ENCODE measurements around the gene ZNF784. TPM values are rescaled to one million over a fixed set of nuclear protein-coding genes. Genes with fewer than 3 reads are reported as not detected.

ZNF784 gene
- total and polyA plus RNA-seq, 2 of the 8 experiments (the other 6 are each of a cell fraction or from before 2014, with no cell fraction given), result 6.5 to 8.0 TPM

GRCh38 chr19:55581145-55581822 lies 43.1 kb downstream of the ZNF784 start:
- no peak overlapping the region for H3K9ac ChIP-seq (replicated peaks in 1 of 4; ENCODE audit: extremely low read depth in 1 of 4, low read depth in 3 of 4, low read length in 3 of 4)
- no peak overlapping the region for H2AFZ ChIP-seq (ENCODE audit: low read length)
- no peak for TF ChIP-seq NRF1 (IDR thresholded peaks at IDR 0.05; ENCODE audit: low read depth, low read length)
- no peak for TF ChIP-seq POLR2A (IDR thresholded peaks at IDR 0.05; ENCODE audit: control extremely low read depth in 1 of 2, low read depth in 2 of 2, low read length in 2 of 2)
- TF ChIP-seq SIRT6 (IDR thresholded peaks at IDR 0.05; ENCODE audit: low read length), result no peak
- no peak for TF ChIP-seq HDAC6 (IDR thresholded peaks at IDR 0.05; ENCODE audit: low read depth, low read length)
- TF ChIP-seq SP4 (IDR thresholded peaks at IDR 0.05; ENCODE audit: low read length), result no peak
- no peak for TF ChIP-seq RBBP5 (IDR thresholded peaks at IDR 0.05; ENCODE audit: borderline replicate concordance, low read depth, low read length)
- TF ChIP-seq RXRA (IDR thresholded peaks at IDR 0.05; ENCODE audit: insufficient read depth, low read depth, low read length), result no peak
- no peak for TF ChIP-seq FOSL1 (IDR thresholded peaks at IDR 0.05; ENCODE audit: insufficient read depth, low read depth, low read length)
- no peak for TF ChIP-seq SAP30 (IDR thresholded peaks at IDR 0.05; ENCODE audit: insufficient read depth, insufficient replicate concordance, low read length)
- TF ChIP-seq ASH2L (IDR thresholded peaks at IDR 0.05; ENCODE audit: low read length), result peak; percentile 73
- TF ChIP-seq HDAC2 (IDR thresholded peaks at IDR 0.05; ENCODE audit: borderline replicate concordance in 1 of 2, low read depth in 2 of 2, low read length in 2 of 2), result peak in 1 of 2 experiments; percentile 90; a peak in 1 of 4 replicates
- no peak for TF ChIP-seq KDM4A (IDR thresholded peaks at IDR 0.05; ENCODE audit: low read depth, low read length, severe bottlenecking)

More at GRCh38 chr19:55581145-55581822, 43.1 kb downstream of the ZNF784 start:
- Histone ChIP-seq H2BK15ac (ENCODE audit: low read length) (peak overlapping the region; percentile 63; the same call in 1 of the 2 replicates), H3K4me3 (ENCODE audit: extremely low read depth in 1 of 4, insufficient read depth in 2 of 4, low read depth in 3 of 4, low read length in 4 of 4) (peak overlapping the region; percentile 34 to 92 (median 60); a peak in 6 of 8 replicates), H3K18ac (ENCODE audit: extremely low read depth, low read length) (no peak overlapping the region; the same call in 1 of the 2 replicates), H4K91ac (replicated peaks; ENCODE audit: insufficient read length, low read length) (no peak overlapping the region), H3K14ac (ENCODE audit: insufficient read length) (no peak overlapping the region), H3K4ac (replicated peaks; ENCODE audit: insufficient read length, low read depth, low read length) (no peak overlapping the region), H3K36me3 (ENCODE audit: control insufficient read depth in 2 of 4, insufficient read depth in 4 of 4, low read length in 3 of 4) (peaks cover 7 to 23% (median 9%) of the 10 kb centered on the region in 4 experiments; a peak in 7 of 8 replicates), H3K79me1 (ENCODE audit: low read depth, low read length) (peaks cover 8% of the 10 kb centered on the region; the same call in 1 of the 2 replicates), H2BK5ac (ENCODE audit: low read depth, low read length) (no peak overlapping the region), H3K4me2 (ENCODE audit: insufficient read depth in 1 of 2, low read depth in 2 of 2, low read length in 2 of 2) (peak overlapping the region; percentile 65 to 99), H3K23me2 (ENCODE audit: low read depth, low read length) (peaks cover 13% of the 10 kb centered on the region; the same call in 1 of the 2 replicates), H3K27me3 (replicated peaks in 1 of 4; ENCODE audit: control insufficient read depth in 3 of 4, extremely low read depth in 1 of 4, insufficient read depth in 3 of 4, low read length in 3 of 4) (no peaks in the 10 kb centered on the region), H2AK5ac (ENCODE audit: low read depth, low read length) (no peak overlapping the region), H2BK120ac (replicated peaks; ENCODE audit: low read depth, low read length) (no peak overlapping the region), H4K5ac (ENCODE audit: insufficient read length, low read depth, low read length) (peak overlapping the region; percentile 28), H2BK12ac (ENCODE audit: low read depth, low read length) (no peak overlapping the region), H3K23ac (ENCODE audit: insufficient read length) (no peak overlapping the region), H4K20me1 (replicated peaks in 1 of 2; ENCODE audit: control insufficient read depth in 1 of 2, insufficient read depth in 2 of 2, low read length in 2 of 2) (peaks cover 0 to 4% of the 10 kb centered on the region in 2 experiments), H3K79me2 (ENCODE audit: control insufficient read depth in 1 of 2, insufficient read depth in 2 of 2, low read length in 2 of 2) (peaks cover 5 to 6% of the 10 kb centered on the region in 2 experiments; a peak in 3 of 4 replicates), H3K9me3 (ENCODE audit: insufficient read depth in 2 of 2, low read depth in 1 of 2, low read length in 1 of 2) (no peaks in the 10 kb centered on the region), H3K27ac (ENCODE audit: low read depth, low read length) (no peak overlapping the region), H2BK20ac (ENCODE audit: low read length) (no peak overlapping the region; the same call in 1 of the 2 replicates), H3K4me1 (replicated peaks in 1 of 4; ENCODE audit: control insufficient read depth in 3 of 4, insufficient read depth in 4 of 4, low read length in 3 of 4) (peaks cover 0 to 2% (median 0%) of the 10 kb centered on the region in 4 experiments; a peak in 3 of 7 replicates), H4K8ac (ENCODE audit: extremely low read depth, insufficient read depth, low read length) (peak overlapping the region; percentile 71; the same call in 1 of the 2 replicates), H3K56ac (replicated peaks; ENCODE audit: insufficient read length, low read depth, low read length) (no peak overlapping the region)
- ChIA-PET POLR2A (ENCODE audit: partially characterized antibody) (interaction anchor here (0.6 to 2.7 kb wide), 16 partner anchors 9 to 174 kb away, joined by 3 to 27 read pairs (median 3); partner anchors contain the start of genes FIZ1, UBE2S and ZNF865), CTCF (ENCODE audit: partially characterized antibody) (interaction anchor here (0.5 to 1.4 kb wide), 7 partner anchors 16 to 665 kb away, joined by 3 to 4 read pairs (median 3); partner anchors contain the start of gene FIZ1)
- DNase-seq (ENCODE audit: low read depth in 1 of 2, low spot score in 2 of 2) (peak in 1 of 2 experiments; percentile 75), FAIRE-seq (no peak)
- WGBS, 2 experiments (ENCODE audit: extremely low coverage in 1 of 2, insufficient coverage in 1 of 2, insufficient read length in 1 of 2, insufficient replicate concordance in 2 of 2, low coverage in 1 of 2, low lambda C conversion rate in 2 of 2, missing lambda C conversion rate in 1 of 2), result 41% methylated on average over 12 of the region's 12 CpGs; no CpG with 5 or more reads in 1 of the 2 experiments
